Gastrocnemius medialis (tissue), 4 donors: ENCODE measurements around the gene DYNLT2.

ENCODE experiments used
- CTCF ChIP-seq, 5 experiments: fragments of 450-650 bp in 3 of 5; fragments of 200-600 bp in 2 of 5; sonication (generic) in 2 of 5; IDR thresholded peaks in 4 of 5; conservative IDR thresholded peaks in 1 of 5; 1 replicate in 4 of 5; 2 replicates in 1 of 5; pipeline ENCODE4 v1.5.1; 2016 to 2019; ENCODE audit warnings: antibody characterized with exemption in 5 of 5, mild to moderate bottlenecking in 3 of 5, moderate library complexity in 3 of 5
- POLR2A ChIP-seq, 2 donors: fragments of 450-650 bp; IDR thresholded peaks; one replicate each; pipeline ENCODE4 v1.6.1; 2017; ENCODE audit warnings: antibody characterized with exemption in 2 of 2, mild to moderate bottlenecking in 2 of 2, moderate library complexity in 2 of 2

GRCh38 chr6:169724494-169725124 lies 26.8 kb downstream of the DYNLT2 start, which contains the start of gene PHF10:
- no peak for TF ChIP-seq POLR2A (IDR thresholded peaks at IDR 0.05)
- TF ChIP-seq CTCF (IDR thresholded peaks at IDR 0.05 in 4 of 5, conservative IDR thresholded peaks at IDR 0.05 in 1 of 5), result no peak
